Activated CD8-positive, alpha-beta memory T cell treated with anti-CD3 and anti-CD28 coated beads for 48 hours (primary cell): Measurements from ENCODE around the gene ZBTB39.
"Not testable (repeated sequence)": the region's sequence is repeated elsewhere in the genome, so short reads cannot be mapped to it uniquely, and the experiment has no call there.

ENCODE experiments used
- DNase-seq, 3 experiments: peaks; one replicate each; pipeline ENCODE4 v3.0.0-alpha.2; 2020; ENCODE audit warnings: low read depth in 2 of 3, low spot score in 2 of 3

The ZBTB39 gene

DNA sequence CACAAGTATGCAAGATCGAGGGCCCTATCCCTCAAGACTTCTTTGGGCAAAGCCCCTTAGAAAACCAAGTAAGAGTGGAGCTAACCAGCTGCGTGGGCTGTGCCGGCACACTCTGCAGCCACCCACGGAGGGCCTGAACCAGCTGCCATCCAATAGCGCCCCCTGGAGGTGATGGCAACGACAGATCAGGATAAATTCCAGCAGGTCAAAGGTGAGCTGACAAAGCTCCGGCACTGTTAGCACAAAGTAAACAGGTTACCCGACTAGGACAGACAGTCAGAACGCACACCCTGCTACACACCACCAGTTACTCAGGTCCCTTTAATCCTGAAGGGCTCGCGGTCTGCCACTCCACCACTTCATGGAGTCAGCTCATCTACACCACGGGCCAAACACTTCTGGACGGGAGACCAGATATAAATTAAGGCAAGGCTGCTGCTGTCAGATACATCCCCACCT lies 4.9 kb downstream of the ZBTB39 start:
- DNase-seq: peak; percentile 43 to 79 (median 65)

GRCh38 chr12:57000393-57000792 lies 6.0 kb downstream of the ZBTB39 start:
- no peak for DNase-seq

DNA sequence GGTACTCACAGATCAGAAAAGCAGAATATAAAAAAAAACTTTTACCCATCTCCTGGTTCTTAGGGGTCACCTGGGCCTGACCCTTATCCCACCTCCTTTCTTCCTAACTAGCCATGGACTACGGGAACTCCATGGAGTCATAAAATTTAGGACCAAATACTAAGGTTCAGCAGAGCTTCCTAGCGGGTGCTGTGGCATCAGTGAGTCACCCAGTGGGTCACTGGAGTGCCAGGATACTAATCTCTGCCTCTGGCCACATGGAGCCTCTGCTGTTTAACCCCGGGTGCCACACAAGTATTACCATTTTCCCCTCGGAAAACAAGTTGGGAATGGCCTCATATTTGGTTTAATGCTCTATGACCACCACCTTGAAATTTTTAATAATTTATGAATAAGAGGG lies 6.9 kb downstream of the ZBTB39 start:
- DNase-seq: no peak

DNA sequence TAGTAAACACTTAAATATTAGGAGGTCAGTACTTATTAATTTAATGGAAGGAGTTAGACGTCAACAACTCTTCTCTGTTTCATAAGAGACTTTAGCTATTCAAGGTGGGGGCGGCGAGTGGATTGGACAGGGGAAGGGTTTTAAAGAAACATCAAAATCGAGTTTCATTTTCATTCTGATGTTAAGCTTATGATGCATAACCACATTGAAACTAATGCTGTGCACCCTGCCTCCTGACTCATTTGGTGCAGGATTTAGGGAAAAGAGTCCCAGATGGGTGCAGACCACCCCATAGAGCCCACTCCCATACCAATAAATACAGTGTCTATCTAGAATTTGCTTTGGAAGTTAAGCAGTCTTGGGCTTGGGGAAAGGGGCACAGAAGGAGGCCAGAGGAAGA lies 7.4 kb downstream of the ZBTB39 start:
- DNase-seq: no peak

GRCh38 chr12:56998316-56998715 lies 8.0 kb downstream of the ZBTB39 start:
- no peak for DNase-seq

- DNase-seq: no peak
Observed at GRCh38 chr12:56996793-56997545, 9.4 kb downstream of the ZBTB39 start.

GRCh38 chr12:56995930-56996496 lies 10.3 kb downstream of the ZBTB39 start:
- DNase-seq: no peak

DNA sequence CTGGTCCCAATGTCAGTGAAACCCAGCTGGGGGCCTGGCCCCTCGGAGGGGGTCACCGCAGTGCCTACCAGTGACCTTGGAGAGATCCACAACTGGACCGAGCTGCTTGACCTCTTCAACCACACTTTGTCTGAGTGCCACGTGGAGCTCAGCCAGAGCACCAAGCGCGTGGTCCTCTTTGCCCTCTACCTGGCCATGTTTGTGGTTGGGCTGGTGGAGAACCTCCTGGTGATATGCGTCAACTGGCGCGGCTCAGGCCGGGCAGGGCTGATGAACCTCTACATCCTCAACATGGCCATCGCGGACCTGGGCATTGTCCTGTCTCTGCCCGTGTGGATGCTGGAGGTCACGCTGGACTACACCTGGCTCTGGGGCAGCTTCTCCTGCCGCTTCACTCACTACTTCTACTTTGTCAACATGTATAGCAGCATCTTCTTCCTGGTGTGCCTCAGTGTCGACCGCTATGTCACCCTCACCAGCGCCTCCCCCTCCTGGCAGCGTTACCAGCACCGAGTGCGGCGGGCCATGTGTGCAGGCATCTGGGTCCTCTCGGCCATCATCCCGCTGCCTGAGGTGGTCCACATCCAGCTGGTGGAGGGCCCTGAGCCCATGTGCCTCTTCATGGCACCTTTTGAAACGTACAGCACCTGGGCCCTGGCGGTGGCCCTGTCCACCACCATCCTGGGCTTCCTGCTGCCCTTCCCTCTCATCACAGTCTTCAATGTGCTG lies 11.0 kb downstream of the ZBTB39 start:
- no peak for DNase-seq

DNA sequence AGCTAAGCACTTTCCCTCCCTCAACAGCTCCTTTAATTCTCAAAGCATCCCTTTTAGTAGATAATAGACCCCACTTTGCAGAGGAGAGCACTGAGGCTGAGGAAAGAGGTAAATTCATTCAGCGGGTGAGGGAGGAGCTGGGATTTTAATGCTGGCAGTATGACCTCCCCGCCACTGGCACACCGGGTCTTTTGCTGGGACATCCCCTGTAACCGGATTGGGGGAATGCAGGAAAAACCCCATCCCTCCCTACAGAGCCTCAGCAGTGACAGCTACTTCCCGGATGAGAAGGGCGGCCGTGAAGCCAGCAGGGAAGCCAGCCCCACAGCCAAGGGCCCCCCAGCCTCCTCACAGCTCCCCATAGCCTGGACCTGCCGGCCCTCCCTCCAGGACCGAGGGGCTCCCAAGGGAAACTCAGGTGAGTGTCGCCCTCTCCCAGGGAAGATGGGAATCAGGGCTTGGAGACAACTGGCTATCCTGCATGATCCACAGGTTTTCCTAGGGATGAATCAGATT lies 12.1 kb downstream of the ZBTB39 start:
- DNase-seq: no peak

GRCh38 chr12:56993346-56993745 lies 13.0 kb downstream of the ZBTB39 start:
- DNase-seq: no peak

GRCh38 chr12:56991319-56992246 lies 14.8 kb downstream of the ZBTB39 start:
- no peak for DNase-seq

DNA sequence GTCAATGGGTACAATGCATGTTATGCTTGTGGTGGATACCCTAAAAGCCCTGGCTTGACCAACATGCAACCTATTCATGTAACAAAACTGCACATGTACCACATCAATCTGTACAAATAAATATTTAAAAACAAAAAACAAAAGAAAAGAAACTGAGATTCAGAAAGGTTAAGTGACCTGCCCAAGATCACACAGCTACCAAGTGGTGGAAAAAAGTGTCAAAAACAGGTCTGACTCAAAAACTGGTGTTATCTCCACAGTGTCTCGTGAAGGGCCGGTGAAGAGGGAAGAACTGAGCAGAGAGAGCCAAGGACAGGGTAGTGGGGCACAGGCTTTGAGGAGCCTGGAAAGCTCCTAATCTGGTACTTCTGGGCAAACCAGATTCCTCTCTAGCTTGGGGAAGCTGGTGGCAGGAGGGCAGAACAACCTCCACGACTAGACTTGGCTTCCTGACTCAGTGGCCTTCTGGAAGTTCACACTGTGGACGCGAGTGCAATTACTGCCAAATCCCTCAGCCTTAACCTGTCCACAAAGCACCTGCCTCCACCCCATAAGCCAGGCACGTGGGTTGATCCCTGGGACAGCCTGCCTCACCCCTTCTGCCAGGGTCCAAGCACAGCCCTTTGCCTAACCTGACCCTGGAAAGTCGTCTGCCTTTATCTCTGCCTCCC lies 15.6 kb downstream of the ZBTB39 start:
- DNase-seq: no peak

- DNase-seq: no peak
Observed at GRCh38 chr12:56989861-56990610, 16.3 kb downstream of the ZBTB39 start.

- no peak for DNase-seq
Observed at GRCh38 chr12:56988207-56988739, 18.1 kb downstream of the ZBTB39 start.

DNA sequence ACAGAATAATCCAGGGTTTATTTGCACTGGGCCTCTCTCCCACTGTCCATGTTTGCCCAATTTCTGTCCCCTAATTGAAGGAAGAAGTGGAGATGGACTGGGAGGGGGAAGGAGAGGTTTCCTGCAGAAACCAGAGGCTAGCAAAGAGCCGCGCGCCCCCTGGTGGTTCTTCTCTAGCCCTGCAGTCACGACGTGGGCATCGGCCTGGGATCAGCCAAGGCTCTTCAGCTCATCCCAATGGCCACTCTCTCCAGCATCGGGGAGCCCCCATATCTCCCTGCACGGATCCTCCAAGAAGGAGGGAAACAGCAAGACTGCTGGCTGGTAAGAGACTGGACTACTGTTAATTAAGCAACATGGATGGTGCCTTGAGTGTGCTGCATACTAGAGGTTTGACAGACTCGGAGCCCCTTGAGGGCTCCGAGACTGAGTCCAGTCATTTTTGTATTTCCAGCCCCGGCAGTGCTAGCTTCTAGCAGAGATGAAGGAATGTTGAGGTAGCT lies 18.7 kb downstream of the ZBTB39 start:
- DNase-seq: peak in 2 of 3 experiments; percentile 65 to 70

GRCh38 chr12:56987011-56987410 lies 19.3 kb downstream of the ZBTB39 start:
- no peak for DNase-seq

GRCh38 chr12:56985714-56986113 lies 20.6 kb downstream of the ZBTB39 start:
- not testable (repeated sequence) for DNase-seq

- no peak for DNase-seq
Observed at GRCh38 chr12:56983386-56983785, 23.0 kb downstream of the ZBTB39 start.

DNA sequence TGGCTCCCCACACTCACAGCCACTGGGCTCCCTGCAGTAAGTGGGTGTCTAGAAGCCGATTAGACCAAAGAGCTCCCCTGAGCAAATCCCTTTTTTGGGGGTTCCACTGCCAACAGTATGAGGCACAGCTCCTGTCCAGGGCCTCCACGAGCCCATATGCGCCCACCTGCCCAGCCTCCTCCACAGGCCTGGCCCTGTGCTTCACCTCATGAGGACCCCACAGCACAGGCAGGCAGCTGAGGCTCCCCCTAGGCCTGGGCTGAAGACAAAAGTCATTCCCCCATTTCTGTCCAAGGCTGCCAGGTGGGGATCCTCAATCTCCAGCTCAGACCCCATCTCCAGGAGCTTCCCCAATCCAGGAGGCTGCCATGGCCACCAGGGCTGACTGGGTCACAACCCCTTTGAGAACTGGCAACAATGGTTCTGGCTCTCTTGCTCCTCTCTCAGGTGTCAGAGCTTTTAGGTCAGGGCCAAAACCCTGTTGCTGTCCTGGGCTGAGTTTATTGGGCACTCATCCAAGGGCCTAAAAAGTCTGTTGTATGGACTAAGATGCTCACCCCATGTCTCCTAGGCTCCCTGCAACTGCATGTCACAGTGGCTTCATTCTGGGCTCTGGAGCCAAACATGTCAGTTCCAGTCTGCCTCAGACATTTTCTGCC lies 23.6 kb downstream of the ZBTB39 start:
- DNase-seq: not testable (repeated sequence)
